HepG2 (cell line): Measurements from ENCODE around the gene ATE1.

Experiments
- BRD4 ChIP-seq: sonication (generic); formaldehyde crosslinking; IDR thresholded peaks from 2 replicates; pipeline ENCODE4 v1.4.0; 2020; ENCODE audit warnings: missing genetic modification reagents
- EP300 ChIP-seq, 3 experiments: sonication (generic) in 1 of 3; formaldehyde crosslinking in 1 of 3; IDR thresholded peaks; 2 replicates each; pipeline versions ENCODE4 v1.5.1 to v1.6.1; 2011 to 2020; ENCODE audit warnings: low read depth in 2 of 3, low read length in 2 of 3, borderline replicate concordance in 1 of 3, improper control_type of control experiment in 1 of 3, mild to moderate bottlenecking in 1 of 3, missing genetic modification reagents in 1 of 3, moderate library complexity in 1 of 3
- FOXM1 ChIP-seq: sonication (generic); formaldehyde crosslinking; IDR thresholded peaks from 2 replicates; pipeline ENCODE4 v1.5.0; 2020; ENCODE audit warnings: missing genetic modification reagents
- IKZF4 ChIP-seq: sonication (generic); formaldehyde crosslinking; IDR thresholded peaks from 2 replicates; pipeline ENCODE4 v1.5.1; 2020; ENCODE audit warnings: borderline replicate concordance, mild to moderate bottlenecking, low read depth, missing genetic modification reagents; ENCODE audit errors: not compliant biosample characterization
- MAFK ChIP-seq, 2 experiments: IDR thresholded peaks in 1 of 2; conservative IDR thresholded peaks in 1 of 2; 2 replicates each; pipeline ENCODE4 v1.6.1; 2011; ENCODE audit warnings: improper control_type of control experiment in 2 of 2, low read length in 2 of 2
- MAX ChIP-seq: IDR thresholded peaks from 2 replicates; pipeline ENCODE4 v1.6.1; 2012; ENCODE audit warnings: inconsistent platforms
- POLR2A ChIP-seq, 2 experiments: IDR thresholded peaks; 2 replicates each; pipeline ENCODE4 v1.6.1; 2011; ENCODE audit warnings: low read depth in 2 of 2, low read length in 2 of 2, mild to moderate bottlenecking in 1 of 2, moderate library complexity in 1 of 2; ENCODE audit not compliant: insufficient read depth in 1 of 2
- SP2 ChIP-seq: sonication (generic); formaldehyde crosslinking; IDR thresholded peaks from 2 replicates; pipeline ENCODE4 v1.5.1; 2020; ENCODE audit warnings: mild to moderate bottlenecking, missing genetic modification reagents
- TBP ChIP-seq: sonication (generic); formaldehyde crosslinking; IDR thresholded peaks from 2 replicates; pipeline ENCODE4 v1.5.0; 2020; ENCODE audit warnings: missing genetic modification reagents
- U2AF1 ChIP-seq: fragments of 200-400 bp; formaldehyde crosslinking; optimal IDR thresholded peaks from 2 replicates; pipeline ENCODE3; 2017; ENCODE audit warnings: mild to moderate bottlenecking, low read depth, low read length
- ZBTB4 ChIP-seq: sonication (generic); formaldehyde crosslinking; IDR thresholded peaks from 2 replicates; pipeline ENCODE4 v1.4.0; 2020; ENCODE audit warnings: missing genetic modification reagents, mild to moderate bottlenecking, borderline replicate concordance
- ZNF143 ChIP-seq: sonication (generic); formaldehyde crosslinking; IDR thresholded peaks from 2 replicates; pipeline ENCODE4 v1.4.0; 2020; ENCODE audit warnings: missing genetic modification reagents
- ZNF512 ChIP-seq: sonication (generic); formaldehyde crosslinking; IDR thresholded peaks from 2 replicates; pipeline ENCODE4 v1.4.0; 2020; ENCODE audit warnings: mild to moderate bottlenecking, missing genetic modification reagents

- TF ChIP-seq ZNF512 (no peak), ZNF143 (CRISPR knock-in tag) (no peak), MAFK (conservative IDR thresholded peaks at IDR 0.05 in 1 of 2, IDR thresholded peaks at IDR 0.05 in 1 of 2; ENCODE audit: low read length in 2 of 2) (no peak; a peak in 2 of 4 replicates), MAX (no peak), BRD4 (CRISPR knock-in tag) (no peak), SP2 (CRISPR knock-in tag) (no peak), POLR2A (IDR thresholded peaks at IDR 0.05; ENCODE audit: insufficient read depth in 1 of 2, low read depth in 2 of 2, low read length in 2 of 2) (no peak), U2AF1 (no peak), EP300 (IDR thresholded peaks at IDR 0.05; ENCODE audit: low read depth in 2 of 2, low read length in 2 of 2) (no peak), EP300 (CRISPR knock-in tag; IDR thresholded peaks at IDR 0.05; ENCODE audit: borderline replicate concordance) (no peak), ZBTB4 (CRISPR knock-in tag) (no peak), IKZF4 (no peak), FOXM1 (CRISPR knock-in tag) (no peak), TBP (CRISPR knock-in tag) (no peak)
These were observed 103.8 kb downstream of the ATE1 start for GRCh38 chr10:121823993-121824463.
